SK-N-SH (cell line): Measurements from ENCODE around the gene FBN2. TPM values are rescaled to one million over a fixed set of nuclear protein-coding genes. Genes with fewer than 3 reads are reported as not detected.
"Not testable (repeated sequence)": the region's sequence is repeated elsewhere in the genome, so short reads cannot be mapped to it uniquely, and the experiment has no call there.

Experiments used
- CTCF ChIA-PET: fragments of 300-600, 350-600 bp; formaldehyde crosslinking; extraction: SDS; loops from one replicate; lab custom pipeline; 2021; lab: Yijun Ruan, JAX
- POLR2A ChIA-PET: fragments of 350-600 bp; sonication (Branson Sonifier 250); formaldehyde crosslinking; extraction: SDS; loops from one replicate; lab custom pipeline; 2020; ENCODE audit warnings: antibody characterized with exemption, inconsistent platforms; lab: Yijun Ruan, JAX
- DNase-seq: peaks from one replicate; pipeline ENCODE4 v3.0.0; 2012
- H2AFZ ChIP-seq: fragments of 200-600 bp; sonication (generic); 2 replicates; pipeline ENCODE4 v1.8.1; 2016; ENCODE audit warnings: antibody characterized with exemption, mild to moderate bottlenecking, low read depth
- H3F3A ChIP-seq: fragments of 200-600 bp; sonication (generic); replicated peaks from 2 replicates; pipeline ENCODE3; 2016; ENCODE audit warnings: antibody characterized with exemption, mild to moderate bottlenecking; ENCODE audit not compliant: insufficient read depth
- H3K27ac ChIP-seq, 2 experiments: fragments of 200-500 bp in 1 of 2; fragments of 200-600 bp in 1 of 2; sonication (Bioruptor generic) in 1 of 2; sonication (generic), shearing (Covaris generic) in 1 of 2; 2 replicates each; pipeline versions ENCODE4 v1.5.1 to v1.6.1; 2014 to 2016; ENCODE audit warnings: low read depth in 2 of 2, inconsistent platforms in 1 of 2, low read length in 1 of 2, mild to moderate bottlenecking in 1 of 2, mixed read lengths in 1 of 2
- H3K27me3 ChIP-seq: fragments of 200-600 bp; sonication (generic), shearing (Covaris generic); 2 replicates; pipeline ENCODE4 v1.6.1; 2016; ENCODE audit warnings: mixed run types; ENCODE audit not compliant: insufficient read depth
- H3K36me3 ChIP-seq, 2 experiments: fragments of 200-500 bp in 1 of 2; fragments of 200-600 bp in 1 of 2; sonication (Bioruptor generic) in 1 of 2; sonication (generic) in 1 of 2; replicated peaks in 1 of 2; 2 replicates each; pipeline versions ENCODE3 to v1.5.1; 2014 to 2016; ENCODE audit warnings: low read length in 1 of 2, mild to moderate bottlenecking in 1 of 2; ENCODE audit not compliant: insufficient read depth in 2 of 2, control insufficient read depth in 1 of 2
- H3K4me1 ChIP-seq, 2 experiments: fragments of 200-500 bp in 1 of 2; fragments of 200-600 bp in 1 of 2; sonication (Bioruptor generic) in 1 of 2; sonication (generic), shearing (Covaris generic) in 1 of 2; 2 replicates each; pipeline versions ENCODE4 v1.5.1 to v1.6.1; 2014 to 2016; ENCODE audit warnings: low read depth in 1 of 2, low read length in 1 of 2, mixed run types in 1 of 2; ENCODE audit not compliant: insufficient read depth in 2 of 2, control insufficient read depth in 1 of 2
- H3K4me2 ChIP-seq: fragments of 200-600 bp; sonication (generic), shearing (Covaris generic); 2 replicates; pipeline ENCODE4 v1.6.1; 2017; ENCODE audit warnings: mixed run types
- H3K4me3 ChIP-seq, 2 experiments: fragments of 200-500 bp in 1 of 2; fragments of 200-600 bp in 1 of 2; sonication (Bioruptor generic) in 1 of 2; sonication (generic), shearing (Covaris generic) in 1 of 2; 2 replicates each; pipeline versions ENCODE4 v1.5.1 to v1.8.1; 2014 to 2016; ENCODE audit warnings: low read depth in 2 of 2, inconsistent platforms in 1 of 2, low read length in 1 of 2, mild to moderate bottlenecking in 1 of 2, mixed read lengths in 1 of 2, moderate library complexity in 1 of 2
- H3K79me2 ChIP-seq: fragments of 200-600 bp; sonication (generic); 2 replicates; pipeline ENCODE4 v1.8.1; 2017; ENCODE audit warnings: mild to moderate bottlenecking; ENCODE audit not compliant: insufficient read depth
- H3K9ac ChIP-seq: fragments of 200-600 bp; sonication (generic); 2 replicates; pipeline ENCODE4 v1.6.1; 2017; ENCODE audit warnings: mixed run types
- H3K9me2 ChIP-seq: fragments of 200-600 bp; sonication (generic); 2 replicates; pipeline ENCODE4 v1.6.1; 2017; ENCODE audit warnings: mixed run types
- H3K9me3 ChIP-seq: fragments of 200-600 bp; sonication (generic); 2 replicates; pipeline ENCODE4 v1.6.1; 2017; ENCODE audit warnings: mixed run types, mild to moderate bottlenecking, moderate library complexity
- H4K20me1 ChIP-seq: fragments of 200-600 bp; sonication (generic); 2 replicates; pipeline ENCODE4 v1.6.1; 2017; ENCODE audit warnings: mild to moderate bottlenecking, mixed run types; ENCODE audit not compliant: insufficient read depth
- ELF1 ChIP-seq: IDR thresholded peaks from 2 replicates; pipeline ENCODE4 v1.4.0; 2012
- FOSL2 ChIP-seq: IDR thresholded peaks from 2 replicates; pipeline ENCODE4 v1.4.0; 2012; ENCODE audit warnings: low read depth, mild to moderate bottlenecking, moderate library complexity, borderline replicate concordance
- MEF2A ChIP-seq: IDR thresholded peaks from 2 replicates; pipeline ENCODE4 v1.4.0; 2012; ENCODE audit warnings: low read depth, borderline replicate concordance
- MXI1 ChIP-seq: IDR thresholded peaks from 2 replicates; pipeline ENCODE4 v1.6.1; 2012; ENCODE audit warnings: mild to moderate bottlenecking, low read depth, low read length, improper control_type of control experiment
- NFIC ChIP-seq: IDR thresholded peaks from 2 replicates; pipeline ENCODE4 v1.4.0; 2012; ENCODE audit warnings: borderline replicate concordance
- POLR2AphosphoS5 ChIP-seq: IDR thresholded peaks from 2 replicates; pipeline ENCODE4 v1.6.1; 2012; ENCODE audit warnings: low read depth, low read length
- RCOR1 ChIP-seq: fragments of 150-350 bp; IDR thresholded peaks from 2 replicates; pipeline ENCODE4 v1.6.1; 2017; ENCODE audit warnings: antibody characterized with exemption, low read length
- RFX5 ChIP-seq: IDR thresholded peaks from 2 replicates; pipeline ENCODE4 v1.6.1; 2012; ENCODE audit warnings: mild to moderate bottlenecking, improper control_type of control experiment, low read length
- TAF1 ChIP-seq: IDR thresholded peaks from 2 replicates; pipeline ENCODE4 v1.6.1; 2012; ENCODE audit warnings: low read depth, mild to moderate bottlenecking, low read length, moderate library complexity, borderline replicate concordance
- TEAD4 ChIP-seq: IDR thresholded peaks from 2 replicates; pipeline ENCODE4 v1.4.0; 2012; ENCODE audit warnings: mild to moderate bottlenecking, borderline replicate concordance; ENCODE audit not compliant: insufficient read depth
- USF2 ChIP-seq: fragments of 150-350 bp; IDR thresholded peaks from 2 replicates; pipeline ENCODE4 v1.6.1; 2017; ENCODE audit warnings: antibody characterized with exemption, low read length, low read depth, borderline replicate concordance
- WGBS: methylation state at CpG from one replicate; pipeline ENCODE4 v1.1.6; 2017; ENCODE audit warnings: low lambda C conversion rate; 5-methylcytosine and 5-hydroxymethylcytosine counted together
- polyA plus RNA-seq, 3 experiments: library from polyadenylated mRNA; depleted of rRNA; stranded (reverse); fragments of >200 nt; gene quantifications; 2 replicates each; pipeline ENCODE4 v1.2.3, GENCODE V29; 2012
- TF ChIP-seq, protein P1 (sequence below): IDR thresholded peaks from 2 replicates; pipeline ENCODE4 v1.4.0; 2012; ENCODE audit warnings: low read depth, borderline replicate concordance
- TF ChIP-seq, protein P2 (sequence below): IDR thresholded peaks from 2 replicates; pipeline ENCODE4 v1.6.1; 2012; ENCODE audit warnings: mild to moderate bottlenecking, low read depth, low read length, moderate library complexity

Gene FBN2
- polyA plus RNA-seq, 1 of the 3 experiments (the other 2 are of a cell fraction), result 2.2 TPM

DNA sequence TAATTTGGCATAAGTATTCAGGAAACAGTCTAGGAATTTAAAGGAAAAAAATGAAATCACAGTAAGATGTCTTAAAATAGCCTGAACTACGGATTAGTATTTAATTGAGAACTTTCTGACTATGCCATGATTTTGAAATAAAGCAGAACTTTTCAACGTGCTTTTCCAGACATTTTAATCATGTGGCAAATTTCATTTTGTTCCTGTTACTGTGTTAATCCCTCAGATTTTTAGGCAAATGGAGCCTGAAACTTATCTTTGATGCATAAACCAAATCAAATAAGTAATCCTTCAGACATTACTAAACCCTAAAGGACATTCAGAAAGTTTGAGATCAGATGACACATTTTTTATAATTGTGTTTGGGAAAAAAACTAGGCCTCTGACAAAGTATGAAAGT lies 75.7 kb downstream of the FBN2 start (continued):
- TF ChIP-seq, protein P1, sequence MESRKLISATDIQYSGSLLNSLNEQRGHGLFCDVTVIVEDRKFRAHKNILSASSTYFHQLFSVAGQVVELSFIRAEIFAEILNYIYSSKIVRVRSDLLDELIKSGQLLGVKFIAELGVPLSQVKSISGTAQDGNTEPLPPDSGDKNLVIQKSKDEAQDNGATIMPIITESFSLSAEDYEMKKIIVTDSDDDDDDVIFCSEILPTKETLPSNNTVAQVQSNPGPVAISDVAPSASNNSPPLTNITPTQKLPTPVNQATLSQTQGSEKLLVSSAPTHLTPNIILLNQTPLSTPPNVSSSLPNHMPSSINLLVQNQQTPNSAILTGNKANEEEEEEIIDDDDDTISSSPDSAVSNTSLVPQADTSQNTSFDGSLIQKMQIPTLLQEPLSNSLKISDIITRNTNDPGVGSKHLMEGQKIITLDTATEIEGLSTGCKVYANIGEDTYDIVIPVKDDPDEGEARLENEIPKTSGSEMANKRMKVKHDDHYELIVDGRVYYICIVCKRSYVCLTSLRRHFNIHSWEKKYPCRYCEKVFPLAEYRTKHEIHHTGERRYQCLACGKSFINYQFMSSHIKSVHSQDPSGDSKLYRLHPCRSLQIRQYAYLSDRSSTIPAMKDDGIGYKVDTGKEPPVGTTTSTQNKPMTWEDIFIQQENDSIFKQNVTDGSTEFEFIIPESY, result no peak
- no peak for TF ChIP-seq MXI1
- TF ChIP-seq, protein P2, sequence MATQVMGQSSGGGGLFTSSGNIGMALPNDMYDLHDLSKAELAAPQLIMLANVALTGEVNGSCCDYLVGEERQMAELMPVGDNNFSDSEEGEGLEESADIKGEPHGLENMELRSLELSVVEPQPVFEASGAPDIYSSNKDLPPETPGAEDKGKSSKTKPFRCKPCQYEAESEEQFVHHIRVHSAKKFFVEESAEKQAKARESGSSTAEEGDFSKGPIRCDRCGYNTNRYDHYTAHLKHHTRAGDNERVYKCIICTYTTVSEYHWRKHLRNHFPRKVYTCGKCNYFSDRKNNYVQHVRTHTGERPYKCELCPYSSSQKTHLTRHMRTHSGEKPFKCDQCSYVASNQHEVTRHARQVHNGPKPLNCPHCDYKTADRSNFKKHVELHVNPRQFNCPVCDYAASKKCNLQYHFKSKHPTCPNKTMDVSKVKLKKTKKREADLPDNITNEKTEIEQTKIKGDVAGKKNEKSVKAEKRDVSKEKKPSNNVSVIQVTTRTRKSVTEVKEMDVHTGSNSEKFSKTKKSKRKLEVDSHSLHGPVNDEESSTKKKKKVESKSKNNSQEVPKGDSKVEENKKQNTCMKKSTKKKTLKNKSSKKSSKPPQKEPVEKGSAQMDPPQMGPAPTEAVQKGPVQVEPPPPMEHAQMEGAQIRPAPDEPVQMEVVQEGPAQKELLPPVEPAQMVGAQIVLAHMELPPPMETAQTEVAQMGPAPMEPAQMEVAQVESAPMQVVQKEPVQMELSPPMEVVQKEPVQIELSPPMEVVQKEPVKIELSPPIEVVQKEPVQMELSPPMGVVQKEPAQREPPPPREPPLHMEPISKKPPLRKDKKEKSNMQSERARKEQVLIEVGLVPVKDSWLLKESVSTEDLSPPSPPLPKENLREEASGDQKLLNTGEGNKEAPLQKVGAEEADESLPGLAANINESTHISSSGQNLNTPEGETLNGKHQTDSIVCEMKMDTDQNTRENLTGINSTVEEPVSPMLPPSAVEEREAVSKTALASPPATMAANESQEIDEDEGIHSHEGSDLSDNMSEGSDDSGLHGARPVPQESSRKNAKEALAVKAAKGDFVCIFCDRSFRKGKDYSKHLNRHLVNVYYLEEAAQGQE, result no peak
- TF ChIP-seq, all 33 proteins: peak for 0

GRCh38 chr5:128457147-128457915 lies 80.7 kb downstream of the FBN2 start:
- H2AFZ ChIP-seq, H3K36me3 ChIP-seq, H3K4me3 ChIP-seq, H3K27ac ChIP-seq, H3K27me3 ChIP-seq, H3K4me2 ChIP-seq, DNase-seq, H3K9me3 ChIP-seq, H3F3A ChIP-seq, H3K79me2 ChIP-seq, CTCF ChIA-PET, H4K20me1 ChIP-seq, H3K9me2 ChIP-seq, H3K4me1 ChIP-seq, POLR2A ChIA-PET, H3K9ac ChIP-seq: not testable (repeated sequence)
- WGBS, result 9% methylated on average over 3 of the region's 3 CpGs

- ChIA-PET CTCF (no interaction called here), POLR2A (no interaction called here)
- no peak overlapping the region for H3K9ac ChIP-seq
- no peaks in the 10 kb centered on the region for H3K9me2 ChIP-seq
- no peaks in the 10 kb centered on the region; the same call in 1 of the 2 replicates for H3K9me3 ChIP-seq
- no peak for DNase-seq
- no peaks in the 10 kb centered on the region for H3K79me2 ChIP-seq
- H2AFZ ChIP-seq, result no peak overlapping the region
- no peak overlapping the region for H3K4me2 ChIP-seq
- WGBS, result 23% methylated on average over 6 of the region's 7 CpGs
- no peaks in the 10 kb centered on the region for H3F3A ChIP-seq
- H3K4me1 ChIP-seq, result no peaks in the 10 kb centered on the region; a peak in 1 of 4 replicates
- no peaks in the 10 kb centered on the region for H3K36me3 ChIP-seq
- no peaks in the 10 kb centered on the region for H3K27me3 ChIP-seq
- H4K20me1 ChIP-seq, result no peaks in the 10 kb centered on the region
- no peak overlapping the region for H3K4me3 ChIP-seq
- no peak overlapping the region for H3K27ac ChIP-seq
- TF ChIP-seq RFX5, result no peak
- TF ChIP-seq TEAD4, result no peak
- TF ChIP-seq MEF2A, result no peak
- no peak for TF ChIP-seq RCOR1
- no peak for TF ChIP-seq POLR2AphosphoS5
- TF ChIP-seq ELF1, result no peak
- TF ChIP-seq TAF1, result no peak
- no peak for TF ChIP-seq USF2
- TF ChIP-seq, protein P2, result no peak
- TF ChIP-seq FOSL2, result no peak
- TF ChIP-seq NFIC, result no peak
Measured at GRCh38 chr5:128455841-128456361, 82.1 kb downstream of the FBN2 start.
